Panc1 (cell line): ENCODE measurements around the gene ALKBH4. TPM values are rescaled to one million over a fixed set of nuclear protein-coding genes. Genes with fewer than 3 reads are reported as not detected.

Source experiments
- ATAC-seq: fragments of 200-7000 bp; cut with Tn5 transposase; 2 replicates; pipeline ENCODE4 v1.9.1; 2020; ENCODE audit warnings: mild to moderate bottlenecking, moderate library complexity
- BruUV-seq: library from RNA; stranded (reverse); fragments of 400-500 nt; replicated peaks from 2 replicates; lab custom pipeline; 2021; lab: Mats Ljungman, UMichigan
- CTCF ChIA-PET: fragments of 300-600 bp; sonication (Branson Sonifier 250); formaldehyde crosslinking; loops from one replicate; lab custom pipeline; 2022; ENCODE audit warnings: antibody characterized with exemption; lab: Charles Lee
- POLR2A ChIA-PET: fragments of 300-600 bp; sonication (Branson Sonifier 250); formaldehyde crosslinking; loops from one replicate; lab custom pipeline; 2022; ENCODE audit warnings: antibody characterized with exemption; lab: Charles Lee
- DNase-seq: peaks from one replicate; pipeline ENCODE4 v3.0.0-alpha.2; 2010; ENCODE audit warnings: low read depth, low spot score
- H3K27ac ChIP-seq: 2 replicates; pipeline ENCODE4 v1.5.1; 2011; ENCODE audit warnings: mild to moderate bottlenecking, low read length, inconsistent platforms
- H3K27me3 ChIP-seq: fragments of 200-500 bp; sonication (Bioruptor generic); 2 replicates; pipeline ENCODE4 v1.6.0; 2014; ENCODE audit warnings: low read length, inconsistent platforms; ENCODE audit not compliant: control insufficient read depth, insufficient read depth
- H3K36me3 ChIP-seq: fragments of 200-500 bp; sonication (Bioruptor generic); 2 replicates; pipeline ENCODE4 v1.5.1; 2014; ENCODE audit warnings: inconsistent platforms, mild to moderate bottlenecking, low read length, moderate library complexity; ENCODE audit not compliant: control insufficient read depth, insufficient read depth
- H3K4me1 ChIP-seq: 2 replicates; pipeline ENCODE4 v1.5.1; 2011; ENCODE audit warnings: inconsistent platforms, mild to moderate bottlenecking, low read length, moderate library complexity; ENCODE audit not compliant: control insufficient read depth, insufficient read depth
- H3K4me3 ChIP-seq, 2 experiments: 2 replicates each; pipeline ENCODE4 v1.5.1; 2011 to 2012; ENCODE audit warnings: low read depth in 2 of 2, low read length in 2 of 2, mild to moderate bottlenecking in 2 of 2, inconsistent platforms in 1 of 2, moderate library complexity in 1 of 2
- H3K9me3 ChIP-seq: fragments of 200-500 bp; sonication (Bioruptor generic); 2 replicates; pipeline ENCODE4 v1.5.1; 2014; ENCODE audit warnings: low read depth, mild to moderate bottlenecking, inconsistent platforms, low read length, moderate library complexity; ENCODE audit not compliant: control insufficient read depth, insufficient read depth
- POLR2AphosphoS5 ChIP-seq: IDR thresholded peaks from 2 replicates; pipeline ENCODE4 v1.6.1; 2012; ENCODE audit warnings: mild to moderate bottlenecking, low read depth, low read length, moderate library complexity
- SIN3A ChIP-seq: IDR thresholded peaks from 2 replicates; pipeline ENCODE4 v1.6.1; 2012; ENCODE audit warnings: low read depth, mild to moderate bottlenecking, low read length, moderate library complexity, borderline replicate concordance; ENCODE audit not compliant: insufficient read depth
- TCF7L2 ChIP-seq: IDR thresholded peaks from 2 replicates; pipeline ENCODE4 v1.6.1; 2011; ENCODE audit warnings: mild to moderate bottlenecking, low read depth, low read length, inconsistent platforms
- in situ Hi-C: cut with HindIII; loops from 2 replicates; pipeline ENCODE4 v1.10.0; 2016; ENCODE audit warnings: low sequenced_read_pairs, low pct_unique_long_range_greater_than_20kb
- intact Hi-C: fragments of 100-400 bp; cut with micrococcal nuclease; formaldehyde crosslinking; loops from one replicate; pipeline ENCODE4 v1.10.0; 2022; ENCODE audit not compliant: unreplicated experiment
- total RNA-seq: library from RNA; stranded (reverse); gene quantifications from one replicate; pipeline ENCODE4 v1.2.1, GENCODE V29; 2021; ENCODE audit not compliant: unreplicated experiment
- TF ChIP-seq, protein P1 (sequence below): fragments of 450-650 bp; IDR thresholded peaks from 2 replicates; pipeline ENCODE4 v1.5.1; 2017; ENCODE audit warnings: mild to moderate bottlenecking
- TF ChIP-seq, protein P2 (sequence below), 2 experiments: IDR thresholded peaks; 2 replicates each; pipeline ENCODE4 v1.6.1; 2011 to 2012; ENCODE audit warnings: low read depth in 2 of 2, control low read depth in 1 of 2, low read length in 1 of 2, mild to moderate bottlenecking in 1 of 2, moderate library complexity in 1 of 2; ENCODE audit not compliant: insufficient read depth in 1 of 2

ALKBH4 gene
- total RNA-seq, 1 experiment from 2014 or later, result 19.0 TPM

DNA sequence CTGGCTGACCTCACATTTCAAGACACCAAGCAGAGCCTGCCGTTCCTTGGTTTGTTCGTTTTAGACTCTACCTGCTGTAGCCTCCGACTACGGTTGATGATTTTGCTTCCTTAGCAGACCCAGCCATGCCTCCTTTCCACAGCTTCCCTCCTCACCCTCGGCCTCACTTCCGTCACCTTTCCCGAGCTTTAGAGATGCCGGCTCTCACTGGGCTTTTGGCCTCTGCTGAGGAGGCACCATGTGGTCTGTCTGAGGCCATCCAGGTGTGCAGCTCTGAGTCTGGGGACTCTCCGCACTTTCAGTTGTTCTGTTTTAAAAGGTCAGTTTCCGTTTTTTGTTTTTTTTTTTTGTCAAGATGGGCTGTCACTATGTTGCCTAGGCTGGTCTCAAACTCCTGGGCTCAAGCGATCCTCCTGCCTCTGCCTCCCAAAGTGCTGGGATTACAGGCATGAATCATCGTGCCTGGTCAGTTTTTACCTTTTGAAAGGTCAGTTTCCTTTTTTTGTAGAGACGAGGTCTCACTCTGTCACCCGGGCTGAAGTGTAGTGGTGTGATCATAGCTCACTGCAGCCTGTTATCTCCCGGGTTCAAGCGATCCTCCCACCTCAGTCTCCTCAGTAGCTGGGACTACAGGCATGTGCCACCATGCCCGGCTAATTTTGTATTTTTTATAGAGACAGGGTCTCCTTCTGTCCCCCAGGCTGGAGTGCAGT lies 19.5 kb downstream of the ALKBH4 start:
- DNase-seq, result no peak
- no peak for ATAC-seq
- Histone ChIP-seq H3K9me3 (no peaks in the 10 kb centered on the region), H3K36me3 (no peaks in the 10 kb centered on the region), H3K27ac (no peak overlapping the region), H3K4me1 (peaks cover 6% of the 10 kb centered on the region), H3K4me3 (no peak overlapping the region), H3K27me3 (no peaks in the 10 kb centered on the region)
- CTCF ChIA-PET, result no interaction called here
- BruUV-seq, result no TSS peak
- POLR2A ChIA-PET, result no interaction called here
- in situ Hi-C loops, result no loop called here
- intact Hi-C loops, result no loop called here
- TF ChIP-seq SIN3A, result no peak
- TF ChIP-seq, protein P1, sequence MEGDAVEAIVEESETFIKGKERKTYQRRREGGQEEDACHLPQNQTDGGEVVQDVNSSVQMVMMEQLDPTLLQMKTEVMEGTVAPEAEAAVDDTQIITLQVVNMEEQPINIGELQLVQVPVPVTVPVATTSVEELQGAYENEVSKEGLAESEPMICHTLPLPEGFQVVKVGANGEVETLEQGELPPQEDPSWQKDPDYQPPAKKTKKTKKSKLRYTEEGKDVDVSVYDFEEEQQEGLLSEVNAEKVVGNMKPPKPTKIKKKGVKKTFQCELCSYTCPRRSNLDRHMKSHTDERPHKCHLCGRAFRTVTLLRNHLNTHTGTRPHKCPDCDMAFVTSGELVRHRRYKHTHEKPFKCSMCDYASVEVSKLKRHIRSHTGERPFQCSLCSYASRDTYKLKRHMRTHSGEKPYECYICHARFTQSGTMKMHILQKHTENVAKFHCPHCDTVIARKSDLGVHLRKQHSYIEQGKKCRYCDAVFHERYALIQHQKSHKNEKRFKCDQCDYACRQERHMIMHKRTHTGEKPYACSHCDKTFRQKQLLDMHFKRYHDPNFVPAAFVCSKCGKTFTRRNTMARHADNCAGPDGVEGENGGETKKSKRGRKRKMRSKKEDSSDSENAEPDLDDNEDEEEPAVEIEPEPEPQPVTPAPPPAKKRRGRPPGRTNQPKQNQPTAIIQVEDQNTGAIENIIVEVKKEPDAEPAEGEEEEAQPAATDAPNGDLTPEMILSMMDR, result no peak
- TF ChIP-seq, protein P2, sequence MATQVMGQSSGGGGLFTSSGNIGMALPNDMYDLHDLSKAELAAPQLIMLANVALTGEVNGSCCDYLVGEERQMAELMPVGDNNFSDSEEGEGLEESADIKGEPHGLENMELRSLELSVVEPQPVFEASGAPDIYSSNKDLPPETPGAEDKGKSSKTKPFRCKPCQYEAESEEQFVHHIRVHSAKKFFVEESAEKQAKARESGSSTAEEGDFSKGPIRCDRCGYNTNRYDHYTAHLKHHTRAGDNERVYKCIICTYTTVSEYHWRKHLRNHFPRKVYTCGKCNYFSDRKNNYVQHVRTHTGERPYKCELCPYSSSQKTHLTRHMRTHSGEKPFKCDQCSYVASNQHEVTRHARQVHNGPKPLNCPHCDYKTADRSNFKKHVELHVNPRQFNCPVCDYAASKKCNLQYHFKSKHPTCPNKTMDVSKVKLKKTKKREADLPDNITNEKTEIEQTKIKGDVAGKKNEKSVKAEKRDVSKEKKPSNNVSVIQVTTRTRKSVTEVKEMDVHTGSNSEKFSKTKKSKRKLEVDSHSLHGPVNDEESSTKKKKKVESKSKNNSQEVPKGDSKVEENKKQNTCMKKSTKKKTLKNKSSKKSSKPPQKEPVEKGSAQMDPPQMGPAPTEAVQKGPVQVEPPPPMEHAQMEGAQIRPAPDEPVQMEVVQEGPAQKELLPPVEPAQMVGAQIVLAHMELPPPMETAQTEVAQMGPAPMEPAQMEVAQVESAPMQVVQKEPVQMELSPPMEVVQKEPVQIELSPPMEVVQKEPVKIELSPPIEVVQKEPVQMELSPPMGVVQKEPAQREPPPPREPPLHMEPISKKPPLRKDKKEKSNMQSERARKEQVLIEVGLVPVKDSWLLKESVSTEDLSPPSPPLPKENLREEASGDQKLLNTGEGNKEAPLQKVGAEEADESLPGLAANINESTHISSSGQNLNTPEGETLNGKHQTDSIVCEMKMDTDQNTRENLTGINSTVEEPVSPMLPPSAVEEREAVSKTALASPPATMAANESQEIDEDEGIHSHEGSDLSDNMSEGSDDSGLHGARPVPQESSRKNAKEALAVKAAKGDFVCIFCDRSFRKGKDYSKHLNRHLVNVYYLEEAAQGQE (IDR thresholded peaks at IDR 0.05; ENCODE audit: insufficient read depth in 1 of 2, low read depth in 2 of 2, low read length in 1 of 2), result no peak
- no peak for TF ChIP-seq POLR2AphosphoS5
- no peak for TF ChIP-seq TCF7L2

DNA sequence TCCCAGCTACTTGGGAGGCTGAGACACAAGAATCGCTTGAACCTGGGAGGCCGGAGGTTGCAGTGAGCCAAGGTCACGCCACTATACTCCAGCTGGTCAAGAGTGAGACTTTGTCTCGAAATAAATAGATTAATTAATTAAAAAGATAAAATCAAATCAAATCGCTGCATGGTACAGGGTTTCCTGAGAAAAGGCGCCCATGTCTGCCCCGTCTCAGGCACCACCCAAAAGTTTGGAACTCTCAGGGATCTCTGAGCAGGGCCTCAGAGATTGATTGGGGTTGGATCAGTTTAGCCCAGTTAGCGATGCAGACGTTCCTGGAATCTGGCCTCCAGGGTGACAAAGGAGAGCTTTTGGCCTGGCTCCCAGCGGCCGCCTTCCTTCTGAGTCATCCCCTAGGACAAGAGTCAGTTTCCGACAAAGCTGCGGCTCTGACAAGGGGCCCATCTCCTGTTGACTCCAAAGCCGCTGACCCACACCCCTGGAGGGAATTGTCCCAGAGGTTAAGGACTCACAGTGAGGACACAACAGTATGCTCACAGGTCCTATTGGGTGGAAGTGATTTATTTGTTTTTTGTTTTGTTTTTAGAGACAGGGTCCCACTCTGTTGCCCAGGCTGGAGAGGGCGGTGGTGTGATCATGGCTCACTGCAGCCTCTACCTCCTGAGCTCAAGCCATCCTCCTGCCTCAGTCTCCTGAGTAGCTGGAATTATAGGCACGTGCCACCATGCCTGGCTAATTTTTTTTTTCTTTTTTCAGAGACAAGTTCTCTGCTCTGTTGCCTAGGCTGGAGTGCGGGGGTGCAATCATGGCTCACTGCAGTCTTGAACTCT lies 24.5 kb downstream of the ALKBH4 start:
- no TSS peak for BruUV-seq
- ATAC-seq, result peak; percentile 96
- intact Hi-C loops, result no loop called here
- in situ Hi-C loops, result no loop called here
- Histone ChIP-seq H3K27me3 (no peaks in the 10 kb centered on the region), H3K9me3 (no peaks in the 10 kb centered on the region), H3K27ac (peak overlapping the region; percentile 76), H3K36me3 (no peaks in the 10 kb centered on the region), H3K4me3 (peak overlapping the region in 1 of 2 experiments; percentile 24; a peak in 2 of 4 replicates), H3K4me1 (peaks cover 12% of the 10 kb centered on the region)
- DNase-seq, result peak; percentile 83
- ChIA-PET CTCF (no interaction called here), POLR2A (no interaction called here)
- TF ChIP-seq, protein P2 (IDR thresholded peaks at IDR 0.05; ENCODE audit: insufficient read depth in 1 of 2, low read depth in 2 of 2, low read length in 1 of 2), result no peak
- 0 out of 2 replicates have a peak, but pooled peaks have one; percentile 36 for TF ChIP-seq SIN3A
- TF ChIP-seq, protein P1, result no peak
- no peak; the same call in 1 of the 2 replicates for TF ChIP-seq POLR2AphosphoS5
- TF ChIP-seq TCF7L2, result no peak
